GM21526 (cell line): ENCODE data around the gene DNM3.

Source experiments
- ATAC-seq: cut with Tn5 transposase; IDR thresholded peaks from one replicate; pipeline ENCODE4 v1.9.1; 2021; ENCODE audit warnings: moderate library complexity; ENCODE audit not compliant: unreplicated experiment, low FRiP score

The DNM3 gene

DNA sequence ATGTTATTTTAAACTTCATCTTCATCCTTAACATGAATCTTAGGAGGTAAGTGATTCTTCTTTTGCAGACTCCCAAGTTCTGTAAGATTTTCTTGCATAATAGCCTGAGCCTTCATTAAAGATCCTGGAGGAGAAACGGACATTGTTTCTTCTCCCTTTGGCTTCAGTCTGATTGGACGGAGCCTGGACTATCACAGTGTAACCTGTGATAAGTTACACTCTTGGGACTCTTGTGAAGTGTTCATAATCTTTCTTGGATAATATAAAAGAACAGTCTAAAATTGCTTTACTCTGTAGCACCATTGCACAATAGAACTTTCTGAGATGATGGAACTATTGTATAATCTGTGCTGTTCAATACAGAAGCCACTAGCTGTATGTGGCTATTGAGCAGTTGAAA, 244.8 kb downstream of the DNM3 start:
- no peak for ATAC-seq

- ATAC-seq = no peak
Observed at GRCh38 chr1:172088256-172088655, 247.0 kb downstream of the DNM3 start.

DNA sequence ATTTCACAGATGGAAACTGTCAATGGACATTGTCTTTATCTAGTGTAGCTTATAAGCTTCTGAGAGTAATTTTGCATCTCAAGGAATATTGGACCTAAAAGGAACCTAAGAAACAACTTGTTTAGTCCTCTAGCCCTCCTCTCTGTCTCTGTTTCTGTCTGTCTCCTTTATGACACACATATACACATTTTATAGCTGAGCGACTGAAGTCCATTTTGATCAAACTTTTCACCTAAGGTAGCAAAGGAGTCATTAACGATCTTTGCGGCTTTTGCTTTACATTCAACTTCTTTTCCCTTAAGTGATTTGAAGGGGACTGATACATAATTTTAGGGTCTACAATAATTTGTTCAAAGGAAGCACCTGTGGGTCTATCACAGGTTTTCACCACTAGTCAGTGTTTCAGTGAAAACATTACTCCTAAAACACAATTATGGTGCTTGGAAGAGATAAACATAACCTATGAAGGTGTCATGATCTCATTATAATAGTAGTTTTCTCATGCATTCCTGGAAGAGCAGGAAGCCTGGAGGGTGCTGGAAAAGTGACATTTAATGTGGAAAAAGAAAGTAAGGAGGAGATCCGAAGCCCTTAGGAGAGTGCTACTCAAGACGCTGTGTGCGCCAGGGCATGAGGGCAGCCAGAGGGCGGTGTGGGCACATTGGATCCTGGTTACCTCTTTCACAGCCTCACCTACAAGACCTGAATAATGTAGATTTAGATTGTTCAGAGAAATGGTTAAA, 248.6 kb downstream of the DNM3 start:
- no peak for ATAC-seq

DNA sequence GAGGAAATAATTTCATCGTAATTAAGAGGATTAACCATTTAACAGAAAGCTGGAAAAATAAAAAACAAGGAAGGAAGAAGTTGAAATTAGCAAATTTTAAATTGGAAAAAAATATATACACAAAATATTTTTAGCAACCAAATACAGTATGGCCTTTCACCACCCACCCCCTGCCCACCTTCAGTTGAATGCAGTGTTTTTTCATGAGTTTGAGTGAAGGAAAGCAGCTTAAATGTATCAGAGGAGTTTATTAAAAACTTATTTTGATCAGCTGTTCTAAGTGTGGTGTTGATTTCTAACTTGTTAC, 249.2 kb downstream of the DNM3 start:
- no peak for ATAC-seq

DNA sequence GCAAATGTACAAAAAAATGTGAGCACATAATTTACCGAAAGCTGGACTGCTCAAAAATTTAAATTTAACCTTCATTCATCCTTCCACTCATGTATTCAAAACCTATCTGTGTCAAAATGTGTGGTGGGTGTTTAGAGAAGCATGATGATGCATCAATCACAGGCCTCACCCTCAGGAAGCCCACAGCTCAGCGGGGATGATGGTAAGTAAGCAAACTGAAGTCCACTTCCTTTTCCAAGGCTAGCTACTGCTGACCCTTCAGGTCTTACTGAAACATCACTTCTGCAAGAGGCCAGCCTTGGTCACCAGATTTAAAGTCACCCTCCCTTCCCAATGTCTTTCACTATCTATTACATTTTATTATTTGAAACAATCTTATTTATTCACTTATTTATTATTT, 254.5 kb downstream of the DNM3 start:
- ATAC-seq = no peak

DNA sequence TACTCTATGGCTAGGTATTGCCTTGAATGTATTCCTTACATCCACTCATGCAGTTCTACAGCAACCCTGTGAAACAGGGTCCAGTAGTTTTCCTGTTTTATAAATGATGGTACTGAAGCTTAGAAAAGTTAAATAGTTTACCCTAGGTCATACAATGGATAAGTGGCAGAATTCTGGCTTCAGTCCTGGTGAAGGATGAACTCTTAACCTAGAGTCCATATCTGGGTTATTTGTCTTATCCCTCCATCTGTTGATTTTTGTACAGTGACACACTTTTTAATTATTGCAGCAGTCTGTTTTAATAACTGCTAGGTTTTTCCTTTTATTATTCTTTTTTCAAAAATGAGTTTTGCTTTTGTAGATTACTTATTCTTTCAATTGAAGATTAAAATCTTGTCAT, 263.9 kb downstream of the DNM3 start:
- no peak for ATAC-seq

DNA sequence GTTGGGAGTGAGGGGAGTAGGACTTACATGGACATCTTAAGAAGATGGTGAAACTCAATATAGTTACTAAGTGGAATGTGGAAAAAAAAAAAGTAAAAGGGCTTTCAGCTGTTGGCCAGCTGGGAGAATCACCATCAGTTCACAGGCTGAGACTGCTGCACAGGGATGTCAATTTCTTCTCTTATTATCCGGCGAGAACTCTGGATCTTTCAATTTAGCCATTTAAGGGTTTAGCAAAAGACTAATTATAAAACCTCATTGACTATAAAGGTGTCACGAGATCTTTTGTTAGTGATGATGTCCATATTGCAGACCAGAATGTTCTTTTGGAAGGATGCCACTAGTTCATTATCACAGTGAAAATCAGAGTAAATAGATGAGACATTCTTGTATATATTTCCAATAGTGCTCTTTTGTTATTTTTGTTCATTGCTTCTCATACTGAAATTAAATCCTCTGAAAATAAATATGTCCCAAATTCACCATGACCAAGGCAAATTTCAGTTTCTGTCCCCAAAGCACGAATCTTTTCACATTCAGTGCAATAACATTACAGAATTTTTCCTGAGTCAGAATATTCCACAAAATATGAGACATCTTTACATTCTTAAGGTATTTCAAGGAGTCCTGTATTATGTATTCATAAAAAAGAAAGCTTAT, 266.1 kb downstream of the DNM3 start:
- no peak for ATAC-seq

- ATAC-seq = no peak
Observed at GRCh38 chr1:172108161-172108893, 267.0 kb downstream of the DNM3 start.

GRCh38 chr1:172109359-172109758, 268.1 kb downstream of the DNM3 start:
- no peak for ATAC-seq

DNA sequence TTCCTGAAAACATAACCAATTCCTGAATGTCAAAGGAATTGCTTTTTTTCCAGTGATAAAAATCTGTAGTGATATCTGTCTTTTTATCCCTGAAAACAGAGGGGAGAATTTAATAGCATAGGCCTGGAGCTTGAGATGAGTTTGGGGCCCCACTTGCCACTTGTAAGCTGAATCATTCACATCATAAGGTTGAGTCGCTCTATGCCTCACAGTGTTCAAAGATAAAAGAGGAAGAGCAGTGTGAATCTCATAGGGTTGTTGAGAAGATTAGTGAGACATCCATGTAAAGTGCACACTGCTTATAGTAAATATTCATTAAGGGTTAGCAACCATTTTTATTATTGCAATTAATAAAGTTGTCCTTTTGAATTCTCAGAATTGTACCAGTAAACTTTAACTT, 271.3 kb downstream of the DNM3 start:
- ATAC-seq = no peak

DNA sequence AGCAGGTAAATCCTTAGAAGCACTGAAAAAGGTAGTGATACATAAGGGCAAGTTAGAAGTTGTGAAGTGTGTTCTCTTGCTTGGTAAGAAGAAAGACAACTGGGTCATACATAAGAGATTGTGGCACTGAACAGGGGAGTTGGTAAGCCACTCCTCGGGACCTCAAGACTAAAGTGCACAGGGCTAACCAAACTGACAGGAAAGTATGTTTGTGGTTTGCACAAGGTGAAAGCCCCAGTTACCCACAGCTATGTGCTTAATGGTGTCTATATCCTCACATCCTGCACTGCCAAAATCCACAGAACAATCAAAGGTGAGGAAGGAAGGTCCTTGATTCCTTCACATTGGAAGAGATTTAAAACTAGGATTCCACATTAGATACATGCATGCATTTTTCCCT, 276.5 kb downstream of the DNM3 start:
- ATAC-seq = no peak

DNA sequence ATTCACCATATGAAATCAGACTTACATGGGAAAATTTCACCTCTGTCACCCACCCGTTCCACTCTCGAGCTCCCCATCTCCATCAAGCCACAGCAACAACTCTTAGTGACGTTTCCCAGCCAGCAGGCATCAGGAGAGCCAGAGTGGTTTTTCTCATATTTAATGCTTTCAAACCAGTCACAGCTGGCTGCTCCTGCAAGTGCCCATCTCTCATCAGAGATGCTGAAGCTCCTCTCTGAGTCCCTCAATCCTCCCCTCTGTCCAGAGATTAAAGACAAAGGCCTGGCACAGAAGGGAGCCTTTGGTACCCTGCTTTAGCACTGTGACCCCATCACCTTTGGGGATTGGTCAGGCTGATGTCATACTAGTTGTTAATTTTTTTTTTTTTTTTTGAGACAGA, 277.3 kb downstream of the DNM3 start:
- no peak for ATAC-seq

DNA sequence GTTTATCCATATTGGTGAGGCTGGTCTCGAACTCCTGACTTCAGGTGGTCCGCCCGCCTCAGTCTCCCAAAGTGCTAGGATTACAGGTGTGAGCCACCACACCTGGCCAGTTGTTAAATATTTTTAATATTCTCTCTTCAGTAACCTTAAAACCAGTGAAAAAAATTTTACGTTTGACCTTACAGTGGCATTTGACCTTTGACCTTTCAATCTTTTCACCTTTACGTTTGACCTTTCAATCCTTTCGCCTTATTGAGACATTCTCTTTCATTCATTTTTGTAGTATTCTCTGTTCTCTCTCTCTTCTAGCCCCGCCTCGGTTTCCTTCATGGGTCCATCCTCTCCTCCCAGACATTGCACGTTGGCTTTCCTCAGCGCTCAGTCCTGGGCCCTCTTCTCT, 277.9 kb downstream of the DNM3 start:
- no peak for ATAC-seq

DNA sequence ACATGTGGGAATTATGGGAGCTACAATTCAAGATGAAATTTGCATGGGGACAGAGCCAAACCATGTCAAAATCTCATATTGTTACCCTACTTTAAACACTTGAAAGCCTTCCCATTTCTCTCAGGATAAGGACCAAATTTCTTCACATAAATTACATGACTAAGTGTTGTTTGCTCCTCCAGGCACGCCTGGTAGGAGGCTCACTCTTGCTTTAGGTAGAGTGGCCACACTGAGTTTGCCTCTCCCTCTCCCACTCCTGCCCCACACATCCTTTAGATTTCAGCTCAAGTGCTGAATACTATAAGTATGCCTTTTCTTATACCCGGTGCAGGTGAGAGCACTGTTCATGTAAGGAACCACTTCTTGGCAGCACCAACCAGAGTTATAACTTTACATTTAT, 279.1 kb downstream of the DNM3 start:
- no peak for ATAC-seq

DNA sequence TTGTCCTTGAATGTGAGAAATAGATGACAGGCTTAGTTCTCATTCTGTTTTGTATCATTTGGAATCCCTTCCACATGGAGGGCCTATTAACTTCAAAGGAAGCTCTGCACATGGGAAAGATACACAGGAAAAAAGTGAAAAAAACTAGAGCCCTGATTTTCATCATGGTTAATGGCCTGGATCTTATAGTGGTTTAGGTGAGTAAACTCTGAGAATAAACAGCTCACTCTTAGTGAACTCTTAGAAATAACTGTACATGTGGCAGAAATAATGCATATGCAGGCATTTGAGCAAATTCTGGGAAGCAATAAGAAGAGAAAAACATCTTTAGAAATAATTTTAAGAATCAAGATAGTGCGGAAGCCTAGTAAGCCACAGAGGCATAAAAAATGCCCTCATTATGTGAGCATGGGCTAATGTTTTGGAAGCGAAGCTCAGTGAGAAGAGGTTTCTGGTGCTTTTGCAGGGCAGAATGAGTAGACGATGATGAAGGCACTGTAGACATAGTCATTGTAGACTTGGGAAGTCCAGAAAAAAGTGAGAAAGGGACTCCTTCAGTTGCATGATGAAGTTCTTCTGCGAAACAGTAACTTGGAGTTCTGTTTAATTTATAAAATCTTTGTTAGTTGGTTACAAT, 279.9 kb downstream of the DNM3 start:
- no peak for ATAC-seq

- ATAC-seq = no peak
Observed at GRCh38 chr1:172122381-172122780, 281.1 kb downstream of the DNM3 start.

DNA sequence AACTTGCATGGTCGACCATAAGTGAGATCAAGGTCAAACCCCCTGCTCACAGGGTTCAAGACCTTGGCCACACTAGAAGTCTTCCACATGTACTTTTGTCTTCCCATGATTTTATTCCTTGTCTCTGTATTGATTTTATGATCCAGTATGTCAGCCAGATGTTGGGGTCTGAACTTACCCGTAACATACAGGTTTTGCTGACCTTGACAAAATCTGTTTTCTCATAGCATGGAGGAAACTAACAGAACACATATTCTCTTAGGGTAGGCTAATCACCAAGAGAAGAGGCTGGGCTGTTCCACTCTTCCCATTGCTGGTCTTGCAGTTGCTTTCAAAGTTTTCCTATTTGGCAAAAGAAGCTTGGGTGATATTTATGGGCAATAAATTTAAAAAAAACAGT, 284.0 kb downstream of the DNM3 start:
- no peak for ATAC-seq

- ATAC-seq = no peak
Observed at GRCh38 chr1:172125812-172126430, 284.6 kb downstream of the DNM3 start.

DNA sequence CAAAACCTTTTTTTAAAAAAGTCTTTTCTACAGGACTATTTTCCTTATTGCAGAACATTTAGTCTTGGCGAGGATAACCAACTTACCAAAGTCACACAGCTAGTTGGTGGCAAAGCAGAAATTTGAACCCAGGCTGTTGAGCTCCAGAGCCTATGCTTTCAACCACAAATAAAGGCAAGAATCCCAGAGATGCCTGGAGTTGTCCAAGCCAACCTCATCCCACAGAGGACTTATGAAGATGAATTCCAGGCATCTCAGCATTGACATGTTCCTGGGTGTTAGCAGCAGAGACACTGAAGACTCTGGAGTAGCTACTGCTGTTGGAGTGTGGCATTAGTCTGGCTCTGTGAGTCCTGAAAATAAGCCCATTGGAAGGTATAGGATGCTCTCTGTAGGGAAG, 291.5 kb downstream of the DNM3 start:
- ATAC-seq = no peak

DNA sequence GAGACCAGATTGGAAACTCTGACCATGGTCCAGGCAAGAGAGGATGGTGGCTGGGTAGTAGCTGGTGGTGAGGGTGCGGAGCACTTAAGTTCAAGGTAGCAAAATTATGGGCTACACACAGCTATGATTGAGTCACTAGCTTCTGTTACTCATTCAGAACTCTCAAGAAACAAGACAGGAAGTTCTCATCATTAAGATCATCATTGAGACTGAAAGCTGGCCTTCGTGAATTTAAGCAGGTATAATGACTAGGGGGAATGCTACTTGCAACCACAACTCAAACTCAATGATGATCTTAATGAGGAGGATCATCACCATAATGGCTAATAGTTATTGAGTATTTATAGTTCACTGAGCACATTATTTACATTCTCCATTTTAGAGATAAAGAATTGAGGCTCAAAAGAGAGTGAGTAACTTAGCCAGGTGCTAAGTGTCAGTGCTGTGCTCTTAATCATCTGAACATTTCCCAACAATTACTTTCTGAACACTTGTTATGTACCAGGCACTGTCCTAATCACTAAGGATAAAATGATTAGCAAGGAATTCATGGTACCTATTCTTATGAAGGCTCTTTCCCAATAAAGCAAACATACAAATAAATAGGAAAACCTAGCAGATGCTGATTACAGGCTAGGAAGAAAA, 292.9 kb downstream of the DNM3 start:
- ATAC-seq = no peak
